SK-N-SH (cell line): ENCODE data around the gene GNG10. TPM values are rescaled to one million over a fixed set of nuclear protein-coding genes. Genes with fewer than 3 reads are reported as not detected.

Experiments
- CTCF ChIA-PET: fragments of 300-600, 350-600 bp; formaldehyde crosslinking; extraction: SDS; loops from one replicate; lab custom pipeline; 2021; lab: Yijun Ruan, JAX
- POLR2A ChIA-PET: fragments of 350-600 bp; sonication (Branson Sonifier 250); formaldehyde crosslinking; extraction: SDS; loops from one replicate; lab custom pipeline; 2020; ENCODE audit warnings: antibody characterized with exemption, inconsistent platforms; lab: Yijun Ruan, JAX
- DNase-seq: peaks from one replicate; pipeline ENCODE4 v3.0.0; 2012
- H2AFZ ChIP-seq: fragments of 200-600 bp; sonication (generic); 2 replicates; pipeline ENCODE4 v1.8.1; 2016; ENCODE audit warnings: antibody characterized with exemption, mild to moderate bottlenecking, low read depth
- H3F3A ChIP-seq: fragments of 200-600 bp; sonication (generic); replicated peaks from 2 replicates; pipeline ENCODE3; 2016; ENCODE audit warnings: antibody characterized with exemption, mild to moderate bottlenecking; ENCODE audit not compliant: insufficient read depth
- H3K27ac ChIP-seq, 2 experiments: fragments of 200-500 bp in 1 of 2; fragments of 200-600 bp in 1 of 2; sonication (Bioruptor generic) in 1 of 2; sonication (generic), shearing (Covaris generic) in 1 of 2; 2 replicates each; pipeline versions ENCODE4 v1.5.1 to v1.6.1; 2014 to 2016; ENCODE audit warnings: low read depth in 2 of 2, inconsistent platforms in 1 of 2, low read length in 1 of 2, mild to moderate bottlenecking in 1 of 2, mixed read lengths in 1 of 2
- H3K27me3 ChIP-seq: fragments of 200-600 bp; sonication (generic), shearing (Covaris generic); 2 replicates; pipeline ENCODE4 v1.6.1; 2016; ENCODE audit warnings: mixed run types; ENCODE audit not compliant: insufficient read depth
- H3K36me3 ChIP-seq, 2 experiments: fragments of 200-500 bp in 1 of 2; fragments of 200-600 bp in 1 of 2; sonication (Bioruptor generic) in 1 of 2; sonication (generic) in 1 of 2; replicated peaks in 1 of 2; 2 replicates each; pipeline versions ENCODE3 to v1.5.1; 2014 to 2016; ENCODE audit warnings: low read length in 1 of 2, mild to moderate bottlenecking in 1 of 2; ENCODE audit not compliant: insufficient read depth in 2 of 2, control insufficient read depth in 1 of 2
- H3K4me1 ChIP-seq, 2 experiments: fragments of 200-500 bp in 1 of 2; fragments of 200-600 bp in 1 of 2; sonication (Bioruptor generic) in 1 of 2; sonication (generic), shearing (Covaris generic) in 1 of 2; 2 replicates each; pipeline versions ENCODE4 v1.5.1 to v1.6.1; 2014 to 2016; ENCODE audit warnings: low read depth in 1 of 2, low read length in 1 of 2, mixed run types in 1 of 2; ENCODE audit not compliant: insufficient read depth in 2 of 2, control insufficient read depth in 1 of 2
- H3K4me2 ChIP-seq: fragments of 200-600 bp; sonication (generic), shearing (Covaris generic); 2 replicates; pipeline ENCODE4 v1.6.1; 2017; ENCODE audit warnings: mixed run types
- H3K4me3 ChIP-seq, 2 experiments: fragments of 200-500 bp in 1 of 2; fragments of 200-600 bp in 1 of 2; sonication (Bioruptor generic) in 1 of 2; sonication (generic), shearing (Covaris generic) in 1 of 2; 2 replicates each; pipeline versions ENCODE4 v1.5.1 to v1.8.1; 2014 to 2016; ENCODE audit warnings: low read depth in 2 of 2, inconsistent platforms in 1 of 2, low read length in 1 of 2, mild to moderate bottlenecking in 1 of 2, mixed read lengths in 1 of 2, moderate library complexity in 1 of 2
- H3K79me2 ChIP-seq: fragments of 200-600 bp; sonication (generic); 2 replicates; pipeline ENCODE4 v1.8.1; 2017; ENCODE audit warnings: mild to moderate bottlenecking; ENCODE audit not compliant: insufficient read depth
- H3K9ac ChIP-seq: fragments of 200-600 bp; sonication (generic); 2 replicates; pipeline ENCODE4 v1.6.1; 2017; ENCODE audit warnings: mixed run types
- H3K9me2 ChIP-seq: fragments of 200-600 bp; sonication (generic); 2 replicates; pipeline ENCODE4 v1.6.1; 2017; ENCODE audit warnings: mixed run types
- H3K9me3 ChIP-seq: fragments of 200-600 bp; sonication (generic); 2 replicates; pipeline ENCODE4 v1.6.1; 2017; ENCODE audit warnings: mixed run types, mild to moderate bottlenecking, moderate library complexity
- H4K20me1 ChIP-seq: fragments of 200-600 bp; sonication (generic); 2 replicates; pipeline ENCODE4 v1.6.1; 2017; ENCODE audit warnings: mild to moderate bottlenecking, mixed run types; ENCODE audit not compliant: insufficient read depth
- ELF1 ChIP-seq: IDR thresholded peaks from 2 replicates; pipeline ENCODE4 v1.4.0; 2012
- GATA2 ChIP-seq: sonication (generic); formaldehyde crosslinking; IDR thresholded peaks from 2 replicates; pipeline ENCODE4 v1.5.0; 2020; ENCODE audit warnings: mild to moderate bottlenecking, missing genetic modification reagents
- JUND ChIP-seq: IDR thresholded peaks from 2 replicates; pipeline ENCODE4 v1.4.0; 2012
- PBX3 ChIP-seq: IDR thresholded peaks from 2 replicates; pipeline ENCODE4; 2012
- RCOR1 ChIP-seq: fragments of 150-350 bp; IDR thresholded peaks from 2 replicates; pipeline ENCODE4 v1.6.1; 2017; ENCODE audit warnings: antibody characterized with exemption, low read length
- REST ChIP-seq: IDR thresholded peaks from 2 replicates; pipeline ENCODE4 v1.6.1; 2012; ENCODE audit warnings: mild to moderate bottlenecking, low read depth, low read length, moderate library complexity
- RFX5 ChIP-seq: IDR thresholded peaks from 2 replicates; pipeline ENCODE4 v1.6.1; 2012; ENCODE audit warnings: mild to moderate bottlenecking, improper control_type of control experiment, low read length
- SMC3 ChIP-seq: IDR thresholded peaks from 2 replicates; pipeline ENCODE4 v1.6.1; 2012; ENCODE audit warnings: low read depth, low read length, improper control_type of control experiment
- TAF1 ChIP-seq: IDR thresholded peaks from 2 replicates; pipeline ENCODE4 v1.6.1; 2012; ENCODE audit warnings: low read depth, mild to moderate bottlenecking, low read length, moderate library complexity, borderline replicate concordance
- TCF12 ChIP-seq: IDR thresholded peaks from 2 replicates; pipeline ENCODE4 v1.4.0; 2012
- USF2 ChIP-seq: fragments of 150-350 bp; IDR thresholded peaks from 2 replicates; pipeline ENCODE4 v1.6.1; 2017; ENCODE audit warnings: antibody characterized with exemption, low read length, low read depth, borderline replicate concordance
- WGBS: methylation state at CpG from one replicate; pipeline ENCODE4 v1.1.6; 2017; ENCODE audit warnings: low lambda C conversion rate; 5-methylcytosine and 5-hydroxymethylcytosine counted together
- polyA plus RNA-seq, 3 experiments: library from polyadenylated mRNA; depleted of rRNA; stranded (reverse); fragments of >200 nt; gene quantifications; 2 replicates each; pipeline ENCODE4 v1.2.3, GENCODE V29; 2012

GNG10 gene
- polyA plus RNA-seq, 1 of the 3 experiments (the other 2 are of a cell fraction), result 57.7 TPM

- no peaks in the 10 kb centered on the region for H3K9me3 ChIP-seq
- peaks cover 0 to 12% of the 10 kb centered on the region in 2 experiments; a peak in 2 of 4 replicates for H3K4me1 ChIP-seq
- peak overlapping the region; percentile 80 to 89 for H3K4me3 ChIP-seq
- peak; percentile 21 for DNase-seq
- no peak overlapping the region; the same call in 1 of the 2 replicates for H2AFZ ChIP-seq
- H3K4me2 ChIP-seq, result peak overlapping the region; percentile 86
- H3K79me2 ChIP-seq, result peaks cover 56% of the 10 kb centered on the region
- no peaks in the 10 kb centered on the region for H3K9me2 ChIP-seq
- H3F3A ChIP-seq, result peaks cover 2% of the 10 kb centered on the region
- no peaks in the 10 kb centered on the region for H3K27me3 ChIP-seq
- ChIA-PET CTCF (interaction anchor here (0.8 to 1.5 kb wide), 4 partner anchors 10 to 64 kb away, joined by 3 to 4 read pairs (median 4); no protein-coding TSS in a partner anchor), POLR2A (interaction anchor here (0.5 to 1.6 kb wide), 3 partner anchors 31 to 1414 kb away, joined by 3 to 10 read pairs (median 3); partner anchors contain the start of gene DNAJC25)
- WGBS, result 59% methylated on average over 7 of the region's 7 CpGs
- TF ChIP-seq USF2 (no peak), RFX5 (no peak), GATA2 (CRISPR knock-in tag) (no peak), REST (no peak), ELF1 (no peak), TCF12 (no peak), TAF1 (no peak), SMC3 (no peak), RCOR1 (no peak), JUND (no peak), PBX3 (no peak)
- peak overlapping the region in 1 of 2 experiments; percentile 23; a peak in 1 of 4 replicates for H3K27ac ChIP-seq
- H4K20me1 ChIP-seq, result peaks cover 21% of the 10 kb centered on the region; the same call in 1 of the 2 replicates
- H3K36me3 ChIP-seq, result peaks cover 0 to 22% of the 10 kb centered on the region in 2 experiments
- peak overlapping the region; percentile 57; the same call in 1 of the 2 replicates for H3K9ac ChIP-seq
These were observed 1.3 kb downstream of the GNG10 start for GRCh38 chr9:111662576-111663300.
